Adipocyte (in vitro differentiated cells): Measurements from ENCODE around the gene CTNNA1.
"Not testable (repeated sequence)": the region's sequence is repeated elsewhere in the genome, so short reads cannot be mapped to it uniquely, and the experiment has no call there.

Experiments used
- DNase-seq: peaks from one replicate; pipeline ENCODE4 v3.0.0-alpha.2; 2015; ENCODE audit warnings: low read depth
- H3K27me3 ChIP-seq: replicated peaks from 2 replicates; pipeline ENCODE4 v1.7.0; 2013; ENCODE audit warnings: mild to moderate bottlenecking, low read length, moderate library complexity; ENCODE audit not compliant: control insufficient read depth, insufficient read depth
- H3K36me3 ChIP-seq: 2 replicates; pipeline ENCODE4 v1.7.0; 2013; ENCODE audit warnings: low read length, mild to moderate bottlenecking, moderate library complexity; ENCODE audit not compliant: control insufficient read depth, insufficient read depth, severe bottlenecking
- H3K4me1 ChIP-seq: 2 replicates; pipeline ENCODE4 v1.7.0; 2013; ENCODE audit warnings: mild to moderate bottlenecking, low read length, moderate library complexity; ENCODE audit not compliant: control insufficient read depth, insufficient read depth
- H3K4me3 ChIP-seq: 2 replicates; pipeline ENCODE4 v1.7.0; 2013; ENCODE audit warnings: mild to moderate bottlenecking, low read length, moderate library complexity
- H3K9ac ChIP-seq: 2 replicates; pipeline ENCODE4 v1.7.0; 2013; ENCODE audit warnings: mild to moderate bottlenecking, low read length, moderate library complexity
- H3K9me3 ChIP-seq: 2 replicates; pipeline ENCODE4 v1.7.0; 2013; ENCODE audit warnings: mild to moderate bottlenecking, low read length, moderate library complexity; ENCODE audit not compliant: control insufficient read depth

CTNNA1 gene

DNA sequence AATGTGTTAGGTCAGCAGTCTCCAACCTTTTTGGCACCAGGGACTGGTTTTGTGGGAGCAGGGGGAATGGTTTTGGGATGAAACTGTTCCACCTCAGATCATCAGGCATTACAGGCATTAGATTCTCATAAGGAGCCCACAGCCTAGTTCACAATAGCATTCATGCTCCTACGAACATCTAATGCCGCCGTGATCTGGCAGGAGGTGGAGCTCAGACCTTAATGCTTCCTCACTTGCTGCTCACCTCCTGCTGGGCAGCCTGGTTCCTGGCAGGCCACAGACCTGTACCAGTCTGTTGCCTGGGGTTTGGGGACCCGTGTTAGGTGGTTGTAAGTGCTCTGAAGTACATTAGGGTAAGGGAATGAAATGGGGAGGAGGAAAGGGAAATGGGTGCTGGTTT, 9.7 kb upstream of the CTNNA1 start:
- Histone ChIP-seq H3K4me1 (peaks cover 5% of the 10 kb centered on the region), H3K27me3 (no peaks in the 10 kb centered on the region), H3K36me3 (no peaks in the 10 kb centered on the region), H3K9me3 (no peaks in the 10 kb centered on the region), H3K9ac (no peak overlapping the region), H3K4me3 (no peak overlapping the region)
- DNase-seq: no peak

- Histone ChIP-seq H3K27me3 (no peaks in the 10 kb centered on the region), H3K9me3 (no peaks in the 10 kb centered on the region), H3K4me1 (peaks cover 11% of the 10 kb centered on the region), H3K4me3 (no peak overlapping the region), H3K9ac (no peak overlapping the region), H3K36me3 (no peaks in the 10 kb centered on the region)
- DNase-seq: no peak
These were observed 8.0 kb upstream of the CTNNA1 start for GRCh38 chr5:138745268-138745667.

DNA sequence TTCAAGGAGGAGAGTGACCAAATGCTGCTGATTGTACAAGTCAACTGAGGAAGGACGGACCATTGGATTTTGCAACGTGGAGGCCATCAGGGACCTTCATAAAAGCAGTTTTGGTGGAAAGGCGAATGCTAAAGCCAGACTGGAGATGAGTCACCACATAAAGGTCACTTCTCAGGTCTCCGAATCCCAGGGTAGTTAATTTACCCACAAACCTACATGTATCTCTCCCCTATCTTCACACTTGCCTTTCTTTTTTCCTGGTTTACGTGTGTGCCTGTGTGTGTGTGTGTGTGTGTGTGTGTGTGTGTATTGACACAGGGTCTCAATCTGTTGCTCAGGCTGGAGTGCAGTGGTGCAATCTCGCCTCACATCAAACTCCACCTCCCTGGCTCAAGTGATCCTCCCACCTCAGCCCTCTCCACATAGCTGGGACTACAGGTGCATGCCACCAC, 4.6 kb upstream of the CTNNA1 start:
- DNase-seq: no peak
- no peaks in the 10 kb centered on the region for H3K36me3 ChIP-seq
- no peaks in the 10 kb centered on the region for H3K9me3 ChIP-seq
- H3K9ac ChIP-seq: no peak overlapping the region
- no peaks in the 10 kb centered on the region for H3K27me3 ChIP-seq
- H3K4me3 ChIP-seq: no peak overlapping the region
- H3K4me1 ChIP-seq: peaks cover 16% of the 10 kb centered on the region

DNA sequence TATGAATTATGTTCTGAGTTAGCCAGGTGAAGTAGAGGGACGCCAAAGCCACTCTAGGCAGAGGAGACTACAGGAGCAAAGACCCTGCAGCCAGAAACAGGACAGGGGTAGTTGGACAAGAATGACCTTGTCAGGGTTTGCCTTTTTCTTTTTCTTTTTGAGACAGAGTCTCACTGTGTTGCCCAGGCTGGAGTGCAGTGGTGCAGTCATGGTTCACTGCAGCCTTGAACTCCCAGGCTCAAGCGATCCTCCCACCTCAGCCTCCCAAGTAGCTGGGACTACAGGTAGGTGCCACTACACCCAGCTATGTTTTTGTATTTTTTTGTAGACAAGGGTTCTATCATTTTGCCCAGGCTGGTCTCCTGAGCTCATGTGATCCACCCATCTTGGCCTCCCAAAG, 1.9 kb upstream of the CTNNA1 start:
- DNase-seq, H3K9ac ChIP-seq, H3K36me3 ChIP-seq, H3K9me3 ChIP-seq, H3K4me3 ChIP-seq, H3K27me3 ChIP-seq: not testable (repeated sequence)
- peaks cover 29% of the 10 kb centered on the region for H3K4me1 ChIP-seq

DNA sequence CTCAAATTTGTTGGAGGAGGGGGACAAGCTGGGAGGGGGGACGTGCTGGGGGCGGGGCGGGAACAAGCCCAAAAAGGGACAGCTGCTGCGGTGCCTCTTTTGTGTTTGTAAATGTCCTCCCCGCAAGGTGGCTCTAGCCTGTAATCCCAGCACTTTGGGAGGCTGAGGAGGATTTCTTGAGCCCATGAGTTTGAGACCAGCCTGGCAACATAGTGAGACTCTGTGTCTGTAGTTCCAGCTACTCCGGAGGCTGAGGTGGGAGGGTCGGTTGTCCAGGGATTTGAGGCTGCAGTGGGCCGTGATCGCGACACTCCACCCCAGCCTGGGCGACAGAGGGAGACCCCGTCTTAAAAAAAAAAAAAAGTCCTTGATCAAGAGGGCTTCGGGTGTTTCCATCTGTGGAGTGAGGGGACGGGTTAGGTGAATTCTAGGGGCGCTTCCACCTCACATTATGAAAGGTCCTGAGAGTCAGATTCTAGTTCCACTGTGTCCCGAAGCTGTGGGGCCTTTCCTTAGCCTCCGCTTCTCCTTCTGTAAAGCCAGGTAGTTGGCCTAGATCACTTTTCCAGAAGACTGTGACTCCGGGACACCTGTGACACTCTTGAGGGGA, 779 bp upstream of the CTNNA1 start:
- Histone ChIP-seq H3K9ac (peak overlapping the region; percentile 86), H3K4me1 (peaks cover 36% of the 10 kb centered on the region), H3K36me3 (peaks cover 4% of the 10 kb centered on the region), H3K27me3 (no peaks in the 10 kb centered on the region), H3K4me3 (peak overlapping the region; percentile 98), H3K9me3 (no peaks in the 10 kb centered on the region)
- DNase-seq: peak; percentile 64

- Histone ChIP-seq H3K27me3 (no peaks in the 10 kb centered on the region), H3K9me3 (no peaks in the 10 kb centered on the region), H3K9ac (peak overlapping the region; percentile 96), H3K4me3 (peak overlapping the region; percentile 98), H3K4me1 (peaks cover 29% of the 10 kb centered on the region), H3K36me3 (peaks cover 13% of the 10 kb centered on the region)
- peak; percentile 95 for DNase-seq
These were observed 821 bp downstream of the CTNNA1 start for GRCh38 chr5:138753794-138754698.

DNA sequence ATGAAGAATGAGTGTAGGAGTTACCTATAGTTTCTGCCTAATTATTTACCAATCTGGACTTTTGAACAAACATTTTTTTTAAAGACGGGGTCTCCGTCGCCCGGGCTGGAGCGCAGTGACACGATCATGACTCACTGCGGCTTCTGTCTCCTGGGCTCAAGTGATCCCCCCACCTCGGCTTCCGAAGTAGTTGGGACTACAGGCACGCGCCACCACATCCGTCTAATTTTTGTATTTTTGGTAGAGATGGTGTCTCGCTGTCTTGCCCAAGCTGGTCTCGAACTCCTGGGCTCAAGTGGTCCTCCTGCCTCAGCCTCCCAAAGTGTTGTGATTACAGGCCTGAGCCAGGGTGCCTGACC, 1.5 kb downstream of the CTNNA1 start:
- Histone ChIP-seq H3K9ac (peak overlapping the region; percentile 96), H3K9me3 (no peaks in the 10 kb centered on the region), H3K27me3 (no peaks in the 10 kb centered on the region), H3K36me3 (peaks cover 19% of the 10 kb centered on the region), H3K4me3 (peak overlapping the region; percentile 98), H3K4me1 (peaks cover 28% of the 10 kb centered on the region)
- DNase-seq: no peak

GRCh38 chr5:138755084-138755748, 2.0 kb downstream of the CTNNA1 start:
- no peaks in the 10 kb centered on the region for H3K27me3 ChIP-seq
- no peaks in the 10 kb centered on the region for H3K9me3 ChIP-seq
- H3K9ac ChIP-seq: peak overlapping the region; percentile 96
- H3K4me1 ChIP-seq: peaks cover 28% of the 10 kb centered on the region
- DNase-seq: no peak
- H3K36me3 ChIP-seq: peaks cover 21% of the 10 kb centered on the region
- peak overlapping the region; percentile 98 for H3K4me3 ChIP-seq

- H3K4me1 ChIP-seq: peaks cover 32% of the 10 kb centered on the region
- peaks cover 40% of the 10 kb centered on the region for H3K36me3 ChIP-seq
- no peaks in the 10 kb centered on the region for H3K27me3 ChIP-seq
- no peak overlapping the region for H3K4me3 ChIP-seq
- no peak overlapping the region for H3K9ac ChIP-seq
- no peak for DNase-seq
- H3K9me3 ChIP-seq: no peaks in the 10 kb centered on the region
These were observed 4.0 kb downstream of the CTNNA1 start for GRCh38 chr5:138757061-138757776.

DNA sequence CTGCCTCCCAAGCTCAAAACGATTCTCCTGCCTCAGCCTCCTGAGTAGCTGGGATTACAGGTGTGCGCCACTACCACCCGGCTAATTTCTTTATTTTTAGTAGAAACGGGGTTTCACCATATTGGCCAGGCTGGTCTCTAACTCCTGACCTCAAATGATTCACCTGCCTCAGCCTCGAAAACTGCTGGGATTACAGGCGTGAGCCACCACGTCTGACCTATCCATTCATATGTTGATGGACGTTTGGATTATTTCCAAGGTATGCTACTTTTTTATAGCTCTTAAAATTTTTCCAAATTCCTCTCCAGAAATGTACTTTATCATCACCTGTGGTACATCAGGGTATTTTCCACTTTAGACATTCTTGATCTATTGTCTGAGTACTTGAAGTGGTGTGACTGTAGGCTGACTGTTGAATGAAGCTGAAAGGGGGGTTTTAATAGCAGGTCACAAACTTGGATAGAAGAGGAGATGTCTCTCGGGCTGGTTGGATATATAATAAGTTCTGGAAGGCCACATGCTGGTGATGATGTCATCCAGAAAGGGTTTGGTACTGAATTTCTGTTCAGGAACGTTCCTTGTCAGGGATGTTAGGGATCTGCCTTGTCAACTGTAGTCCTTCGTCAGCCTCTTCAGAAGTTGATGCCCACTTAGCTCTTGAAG, 7.4 kb downstream of the CTNNA1 start:
- Histone ChIP-seq H3K27me3 (no peaks in the 10 kb centered on the region), H3K9me3 (no peaks in the 10 kb centered on the region), H3K4me1 (peaks cover 30% of the 10 kb centered on the region), H3K4me3 (no peak overlapping the region), H3K9ac (no peak overlapping the region), H3K36me3 (peaks cover 44% of the 10 kb centered on the region)
- no peak for DNase-seq
